Stomach (tissue), 4 donors: ENCODE data around the gene ZNF641.

Experiments
- CTCF ChIP-seq, 7 experiments: fragments of 450-650 bp in 4 of 7; fragments of 200-600 bp in 3 of 7; sonication (generic) in 3 of 7; IDR thresholded peaks; one replicate each; pipeline ENCODE4 v1.5.1; 2016 to 2019; ENCODE audit warnings: antibody characterized with exemption in 7 of 7, control low read depth in 2 of 7, mild to moderate bottlenecking in 1 of 7
- EP300 ChIP-seq: sonication (generic); formaldehyde crosslinking; IDR thresholded peaks from one replicate; pipeline ENCODE4 v1.6.1; 2017; ENCODE audit warnings: antibody characterized with exemption
- POLR2A ChIP-seq, 4 donors: fragments of 450-650 bp; IDR thresholded peaks; one replicate each; pipeline ENCODE4 v1.6.1; 2016; ENCODE audit warnings: antibody characterized with exemption in 4 of 4, control low read depth in 2 of 4, mild to moderate bottlenecking in 1 of 4, moderate library complexity in 1 of 4
- POLR2AphosphoS5 ChIP-seq, 3 donors: sonication (generic); formaldehyde crosslinking; IDR thresholded peaks; one replicate each; pipeline ENCODE4 v1.6.1; 2016; ENCODE audit warnings: antibody characterized with exemption in 3 of 3

GRCh38 chr12:48377646-48378045, 26.9 kb upstream of the ZNF641 start:
- TF ChIP-seq CTCF (IDR thresholded peaks at IDR 0.05) (no peak), POLR2A (IDR thresholded peaks at IDR 0.05) (no peak), POLR2AphosphoS5 (IDR thresholded peaks at IDR 0.05) (no peak), EP300 (no peak)
